Measurements from ENCODE around the gene ANG.
A peak's percentile ranks its signal among the peaks of the same experiment; 100 is the strongest.

Gene ANG

DNA sequence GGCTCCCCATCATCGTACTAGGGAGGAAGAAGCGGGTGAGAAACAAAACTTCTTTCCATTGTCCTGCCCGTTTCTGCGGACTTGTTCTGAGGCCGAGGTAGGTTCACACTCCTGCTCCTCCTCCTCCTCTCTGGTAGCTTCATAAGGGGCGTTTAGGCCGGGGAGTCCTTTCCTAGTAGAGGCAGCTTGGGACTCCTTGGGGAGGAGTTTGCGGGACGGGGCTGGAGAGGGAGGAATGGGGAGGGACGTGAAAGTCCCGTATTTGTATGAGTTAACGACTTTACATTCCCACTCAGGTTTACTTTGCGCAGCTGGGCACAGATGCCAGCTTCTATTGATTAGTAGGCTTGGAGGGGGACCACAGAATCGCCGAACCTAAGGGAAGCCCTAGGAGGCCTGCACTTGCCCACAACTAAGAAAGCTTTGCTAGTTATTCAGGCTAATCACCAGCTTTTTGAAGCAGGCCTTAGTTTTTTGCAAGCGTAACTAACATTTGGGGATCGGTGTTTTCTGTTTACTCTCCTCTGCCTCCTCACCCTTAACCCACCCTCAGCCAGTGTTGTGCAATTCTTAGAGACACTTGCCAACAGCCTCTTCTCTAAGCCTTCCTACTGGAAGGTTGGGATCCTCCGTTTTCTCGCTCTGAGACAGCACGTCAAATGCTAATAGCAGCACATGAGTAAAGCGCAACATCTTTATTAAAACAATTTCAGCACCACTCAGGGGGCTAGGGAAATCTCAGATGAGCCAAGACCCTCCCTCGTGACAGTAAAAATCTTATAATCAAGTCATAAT is 3.7 kb upstream of the ANG start:
- no peaks in the 10 kb centered on the region for H3K27me3 ChIP-seq (ENCODE audit: control insufficient read depth in 1 of 2, insufficient read depth in 2 of 2, low read length in 2 of 2)
- H3K9me3 ChIP-seq (ENCODE audit: control insufficient read depth in 2 of 2, low read length in 2 of 2), result no peaks in the 10 kb centered on the region
- H3K4me1 ChIP-seq (ENCODE audit: control insufficient read depth, insufficient read depth, low read length), result peaks cover 40% of the 10 kb centered on the region
- no peaks in the 10 kb centered on the region for H3K36me3 ChIP-seq (ENCODE audit: control insufficient read depth in 2 of 2, insufficient read depth in 2 of 2, low read length in 2 of 2)
- H3K27ac ChIP-seq (ENCODE audit: low read length), result peak overlapping the region; percentile 100
- peak overlapping the region; percentile 92 to 98 for H3K4me3 ChIP-seq (ENCODE audit: low read length in 2 of 2)
- H3K9ac ChIP-seq (ENCODE audit: low read length in 2 of 2), result peak overlapping the region; percentile 99 to 100

DNA sequence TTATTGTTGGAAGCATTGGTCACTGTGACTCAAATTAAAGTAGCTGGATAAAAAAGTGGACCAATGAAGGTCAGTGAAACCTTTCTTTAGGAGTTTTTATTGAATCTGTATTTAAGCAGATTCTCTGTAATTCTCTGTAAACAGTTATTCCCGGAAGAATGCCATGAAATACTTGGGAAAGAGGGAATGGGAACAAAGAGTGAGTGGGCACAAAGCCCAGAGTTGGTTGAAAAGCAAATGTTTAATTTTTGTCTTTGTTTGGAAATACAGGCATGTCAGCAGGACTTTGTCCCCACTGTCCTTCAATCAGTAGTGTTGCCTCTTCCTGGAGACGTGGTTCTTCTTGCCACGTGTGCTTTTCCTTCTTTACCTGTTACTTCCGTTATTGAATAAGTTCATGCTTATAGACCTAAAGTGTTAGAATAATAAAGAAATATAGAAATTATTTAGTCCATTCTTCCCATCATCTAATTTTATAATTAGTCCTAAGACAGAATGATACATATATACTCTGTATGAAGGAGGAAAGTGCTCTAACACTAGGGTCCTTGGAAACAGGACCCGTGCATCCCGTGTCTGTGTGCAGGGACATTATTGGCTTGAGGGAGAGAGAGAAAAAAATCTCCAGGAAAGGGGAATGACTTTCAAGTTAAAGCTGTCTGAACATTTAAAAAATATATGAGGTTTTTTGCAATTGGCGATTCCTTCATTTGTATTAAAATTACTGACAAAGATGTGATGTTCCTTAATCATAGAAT is 2.0 kb upstream of the ANG start:
- H3K4me3 ChIP-seq (ENCODE audit: low read length in 2 of 2), result peak overlapping the region in 1 of 2 donors; percentile 49
- no peaks in the 10 kb centered on the region for H3K36me3 ChIP-seq (ENCODE audit: control insufficient read depth in 2 of 2, insufficient read depth in 2 of 2, low read length in 2 of 2)
- H3K27ac ChIP-seq (ENCODE audit: low read length), result no peak overlapping the region
- peaks cover 25% of the 10 kb centered on the region for H3K4me1 ChIP-seq (ENCODE audit: control insufficient read depth, insufficient read depth, low read length)
- no peaks in the 10 kb centered on the region for H3K9me3 ChIP-seq (ENCODE audit: control insufficient read depth in 2 of 2, low read length in 2 of 2)
- H3K27me3 ChIP-seq (ENCODE audit: control insufficient read depth in 1 of 2, insufficient read depth in 2 of 2, low read length in 2 of 2), result no peaks in the 10 kb centered on the region
- H3K9ac ChIP-seq (ENCODE audit: low read length in 2 of 2), result no peak overlapping the region

GRCh38 chr14:20687362-20688166 is 1.0 kb upstream of the ANG start:
- H3K27me3 ChIP-seq (ENCODE audit: control insufficient read depth in 1 of 2, insufficient read depth in 2 of 2, low read length in 2 of 2), result no peaks in the 10 kb centered on the region
- H3K9ac ChIP-seq (ENCODE audit: low read length in 2 of 2), result no peak overlapping the region
- H3K4me3 ChIP-seq (ENCODE audit: low read length in 2 of 2), result peak overlapping the region in 1 of 2 donors; percentile 29
- H3K27ac ChIP-seq (ENCODE audit: low read length), result no peak overlapping the region
- H3K36me3 ChIP-seq (ENCODE audit: control insufficient read depth in 2 of 2, insufficient read depth in 2 of 2, low read length in 2 of 2), result no peaks in the 10 kb centered on the region
- no peaks in the 10 kb centered on the region for H3K9me3 ChIP-seq (ENCODE audit: control insufficient read depth in 2 of 2, low read length in 2 of 2)
- peaks cover 20% of the 10 kb centered on the region for H3K4me1 ChIP-seq (ENCODE audit: control insufficient read depth, insufficient read depth, low read length)

DNA sequence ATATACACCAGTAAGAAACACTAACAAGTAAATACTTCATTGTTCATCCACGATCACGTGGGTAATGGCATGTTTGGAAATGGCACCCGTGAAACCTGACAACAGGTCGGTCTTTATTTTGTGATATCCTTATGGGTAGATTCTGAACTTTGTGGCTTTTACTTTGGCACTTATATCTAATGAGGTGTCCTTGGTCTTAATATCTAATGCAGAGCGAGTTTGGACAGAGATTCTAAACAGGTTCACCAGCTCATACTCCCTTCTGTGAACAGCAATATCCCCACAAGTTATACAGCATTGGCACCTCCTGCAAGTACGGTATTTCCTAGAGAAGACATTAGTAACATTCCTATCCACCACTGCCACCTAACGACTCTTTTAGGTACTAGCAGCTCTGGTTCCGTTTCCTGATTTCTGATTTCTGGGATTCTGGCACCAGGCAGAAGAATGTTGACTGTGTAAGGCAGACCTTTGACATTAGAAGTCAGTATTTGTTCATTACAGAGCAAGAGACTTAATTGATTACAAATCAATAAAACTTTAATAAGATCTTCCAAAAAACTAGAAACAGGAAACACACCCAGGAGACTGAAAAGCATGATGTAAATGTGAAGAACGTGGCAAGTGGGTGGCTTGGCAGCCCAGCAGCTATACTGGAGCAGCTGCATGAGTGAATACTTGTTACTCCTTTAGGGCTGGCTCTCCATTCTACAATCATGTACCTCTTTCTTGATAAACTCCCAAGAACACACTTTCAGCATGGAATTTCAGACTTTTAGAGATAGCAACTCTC is 2.5 kb downstream of the ANG start:
- H3K9ac ChIP-seq (ENCODE audit: low read length in 2 of 2), result no peak overlapping the region
- H3K27me3 ChIP-seq (ENCODE audit: control insufficient read depth in 1 of 2, insufficient read depth in 2 of 2, low read length in 2 of 2), result no peaks in the 10 kb centered on the region
- peaks cover 0 to 6% of the 10 kb centered on the region in 2 donors for H3K36me3 ChIP-seq (ENCODE audit: control insufficient read depth in 2 of 2, insufficient read depth in 2 of 2, low read length in 2 of 2)
- H3K9me3 ChIP-seq (ENCODE audit: control insufficient read depth in 2 of 2, low read length in 2 of 2), result no peaks in the 10 kb centered on the region
- peaks cover 4% of the 10 kb centered on the region for H3K4me1 ChIP-seq (ENCODE audit: control insufficient read depth, insufficient read depth, low read length)
- no peak overlapping the region for H3K27ac ChIP-seq (ENCODE audit: low read length)
- H3K4me3 ChIP-seq (ENCODE audit: low read length in 2 of 2), result no peak overlapping the region

DNA sequence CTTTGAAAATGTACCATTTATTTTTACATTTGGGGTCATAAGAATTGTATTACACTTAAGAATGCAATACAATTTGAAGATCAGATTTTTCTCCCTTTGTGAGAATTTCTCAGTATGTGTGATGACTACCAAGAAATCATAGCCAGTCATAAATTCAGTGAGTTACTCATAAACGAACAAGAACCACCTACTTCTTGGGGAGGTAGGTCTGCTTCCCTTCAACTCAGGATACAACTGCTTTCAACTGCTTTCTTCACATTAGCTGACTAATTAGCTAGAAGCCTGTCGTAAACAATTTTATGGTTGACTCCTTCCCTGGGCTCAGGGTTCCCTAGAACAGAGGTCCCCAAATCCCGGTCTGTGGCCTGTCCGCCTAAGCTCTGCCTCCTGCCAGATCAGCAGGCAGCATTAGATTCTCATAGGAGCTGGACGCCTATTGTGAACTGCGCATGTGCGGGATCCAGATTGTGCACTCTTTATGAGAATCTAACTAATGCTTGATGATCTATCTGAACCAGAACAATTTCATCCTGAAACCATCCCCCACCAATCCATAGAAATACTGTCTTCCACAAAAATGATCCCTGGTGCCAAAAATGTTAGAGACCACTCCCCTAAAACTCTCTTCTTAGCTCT is 3.7 kb downstream of the ANG start:
- peaks cover 0 to 6% of the 10 kb centered on the region in 2 donors for H3K36me3 ChIP-seq (ENCODE audit: control insufficient read depth in 2 of 2, insufficient read depth in 2 of 2, low read length in 2 of 2)
- no peak overlapping the region for H3K9ac ChIP-seq (ENCODE audit: low read length in 2 of 2)
- H3K27ac ChIP-seq (ENCODE audit: low read length), result no peak overlapping the region
- no peaks in the 10 kb centered on the region for H3K27me3 ChIP-seq (ENCODE audit: control insufficient read depth in 1 of 2, insufficient read depth in 2 of 2, low read length in 2 of 2)
- peaks cover 2% of the 10 kb centered on the region for H3K4me1 ChIP-seq (ENCODE audit: control insufficient read depth, insufficient read depth, low read length)
- H3K4me3 ChIP-seq (ENCODE audit: low read length in 2 of 2), result no peak overlapping the region
- H3K9me3 ChIP-seq (ENCODE audit: control insufficient read depth in 2 of 2, low read length in 2 of 2), result no peaks in the 10 kb centered on the region

DNA sequence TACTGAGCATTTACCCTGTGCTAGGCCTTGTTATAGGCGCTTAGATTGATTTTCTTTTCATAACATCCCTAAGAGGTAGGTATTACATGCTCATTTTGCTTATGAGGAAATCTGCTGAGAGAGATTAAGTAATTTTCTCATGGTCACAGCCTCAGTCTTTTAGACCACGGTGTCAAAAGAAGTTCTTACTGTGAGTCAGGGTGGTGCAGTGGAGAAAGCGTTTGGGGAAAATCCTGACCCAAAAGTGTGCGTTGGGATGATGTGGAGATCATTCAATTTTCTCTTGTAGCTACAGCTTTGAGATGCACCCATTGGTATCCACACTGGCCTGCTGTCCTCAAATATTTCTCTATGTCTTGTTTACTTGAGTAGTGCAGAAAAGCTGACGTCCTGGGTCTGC is 8.2 kb downstream of the ANG start:
- no peaks in the 10 kb centered on the region for H3K4me1 ChIP-seq (ENCODE audit: control insufficient read depth, insufficient read depth, low read length)
- H3K9me3 ChIP-seq (ENCODE audit: control insufficient read depth in 2 of 2, low read length in 2 of 2), result no peaks in the 10 kb centered on the region
- H3K36me3 ChIP-seq (ENCODE audit: control insufficient read depth in 2 of 2, insufficient read depth in 2 of 2, low read length in 2 of 2), result peaks cover 7 to 13% of the 10 kb centered on the region in 2 donors
- no peaks in the 10 kb centered on the region for H3K27me3 ChIP-seq (ENCODE audit: control insufficient read depth in 1 of 2, insufficient read depth in 2 of 2, low read length in 2 of 2)
- H3K27ac ChIP-seq (ENCODE audit: low read length), result no peak overlapping the region
- H3K9ac ChIP-seq (ENCODE audit: low read length in 2 of 2), result no peak overlapping the region
- no peak overlapping the region for H3K4me3 ChIP-seq (ENCODE audit: low read length in 2 of 2)

- Histone ChIP-seq H3K4me1 (ENCODE audit: control insufficient read depth, insufficient read depth, low read length) (no peaks in the 10 kb centered on the region), H3K9ac (ENCODE audit: low read length in 2 of 2) (no peak overlapping the region), H3K9me3 (ENCODE audit: control insufficient read depth in 2 of 2, low read length in 2 of 2) (no peaks in the 10 kb centered on the region), H3K27ac (ENCODE audit: low read length) (no peak overlapping the region), H3K4me3 (ENCODE audit: low read length in 2 of 2) (no peak overlapping the region), H3K36me3 (ENCODE audit: control insufficient read depth in 2 of 2, insufficient read depth in 2 of 2, low read length in 2 of 2) (peaks cover 7 to 13% of the 10 kb centered on the region in 2 donors), H3K27me3 (ENCODE audit: control insufficient read depth in 1 of 2, insufficient read depth in 2 of 2, low read length in 2 of 2) (no peaks in the 10 kb centered on the region)
Measured at GRCh38 chr14:20697273-20698017, 8.9 kb downstream of the ANG start.

DNA sequence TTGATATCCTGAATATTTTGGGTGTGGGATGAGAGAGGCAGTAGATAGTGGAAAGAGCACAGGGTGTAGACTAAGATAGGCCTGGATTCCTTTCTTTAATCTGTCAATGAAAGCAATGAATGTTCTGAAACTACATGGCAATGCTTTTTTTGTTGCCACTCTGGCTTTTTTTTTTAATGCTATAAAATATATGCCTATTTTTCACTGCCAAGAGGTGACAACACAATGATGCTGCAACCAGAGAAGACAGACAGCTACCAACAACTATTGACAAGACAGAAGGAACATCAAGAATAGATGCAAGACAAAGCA is 9.4 kb downstream of the ANG start:
- Histone ChIP-seq H3K27ac (ENCODE audit: low read length) (no peak overlapping the region), H3K4me3 (ENCODE audit: low read length in 2 of 2) (no peak overlapping the region), H3K9me3 (ENCODE audit: control insufficient read depth in 2 of 2, low read length in 2 of 2) (no peaks in the 10 kb centered on the region), H3K36me3 (ENCODE audit: control insufficient read depth in 2 of 2, insufficient read depth in 2 of 2, low read length in 2 of 2) (peaks cover 7 to 13% of the 10 kb centered on the region in 2 donors), H3K27me3 (ENCODE audit: control insufficient read depth in 1 of 2, insufficient read depth in 2 of 2, low read length in 2 of 2) (no peaks in the 10 kb centered on the region), H3K9ac (ENCODE audit: low read length in 2 of 2) (no peak overlapping the region), H3K4me1 (ENCODE audit: control insufficient read depth, insufficient read depth, low read length) (no peaks in the 10 kb centered on the region)

- Histone ChIP-seq H3K9ac (ENCODE audit: low read length in 2 of 2) (no peak overlapping the region), H3K9me3 (ENCODE audit: control insufficient read depth in 2 of 2, low read length in 2 of 2) (no peaks in the 10 kb centered on the region), H3K27ac (ENCODE audit: low read length) (no peak overlapping the region), H3K36me3 (ENCODE audit: control insufficient read depth in 2 of 2, insufficient read depth in 2 of 2, low read length in 2 of 2) (peaks cover 7% of the 10 kb centered on the region in 2 donors), H3K27me3 (ENCODE audit: control insufficient read depth in 1 of 2, insufficient read depth in 2 of 2, low read length in 2 of 2) (no peaks in the 10 kb centered on the region), H3K4me1 (ENCODE audit: control insufficient read depth, insufficient read depth, low read length) (no peaks in the 10 kb centered on the region), H3K4me3 (ENCODE audit: low read length in 2 of 2) (no peak overlapping the region)
Measured at GRCh38 chr14:20698934-20699333, 10.4 kb downstream of the ANG start.

All from stomach smooth muscle (tissue), 2 donors.